ENCODE results near the gene LY6G5B.

DNA sequence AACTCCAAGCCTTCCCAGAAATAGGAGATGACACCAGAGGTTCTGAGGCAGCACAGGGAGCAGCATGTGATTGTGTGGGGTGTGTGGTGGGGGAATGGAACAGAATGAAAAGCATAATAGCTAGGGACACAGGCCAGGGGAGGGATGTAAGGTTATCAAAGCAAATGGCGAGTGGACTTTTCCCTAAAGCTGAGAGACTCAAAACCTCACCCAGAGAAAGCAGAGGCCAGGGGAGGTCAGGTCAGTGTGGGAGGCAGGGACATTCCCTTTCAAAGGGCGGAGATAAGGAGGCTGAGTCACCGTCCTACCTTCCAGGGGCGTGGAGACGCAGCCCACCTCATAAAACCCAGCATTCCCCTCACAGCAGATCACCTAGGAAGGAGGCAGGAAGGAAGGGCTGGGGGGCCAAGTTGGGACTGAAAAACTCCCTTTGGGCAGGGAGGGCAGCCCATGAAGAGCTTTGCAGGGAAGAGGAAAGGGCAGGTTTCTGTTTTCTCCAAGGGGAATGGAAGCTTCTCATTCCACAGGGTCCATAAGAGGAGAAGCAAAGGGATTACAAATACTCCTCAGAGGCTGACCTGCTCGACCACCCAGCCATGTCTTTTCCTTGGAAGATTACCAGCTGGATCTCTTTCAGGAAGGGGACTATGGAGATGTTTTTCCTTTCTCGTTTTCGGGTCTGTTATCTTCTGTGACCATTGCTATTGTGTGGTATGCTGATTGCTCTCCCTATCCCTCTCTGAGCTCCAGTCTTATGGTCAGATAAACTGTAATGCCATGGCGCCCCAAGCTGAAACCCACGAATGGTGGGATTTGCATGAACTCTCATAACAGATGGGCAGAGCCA lies 20.7 kb downstream of the LY6G5B start:
- TF ChIP-seq, protein P1, sequence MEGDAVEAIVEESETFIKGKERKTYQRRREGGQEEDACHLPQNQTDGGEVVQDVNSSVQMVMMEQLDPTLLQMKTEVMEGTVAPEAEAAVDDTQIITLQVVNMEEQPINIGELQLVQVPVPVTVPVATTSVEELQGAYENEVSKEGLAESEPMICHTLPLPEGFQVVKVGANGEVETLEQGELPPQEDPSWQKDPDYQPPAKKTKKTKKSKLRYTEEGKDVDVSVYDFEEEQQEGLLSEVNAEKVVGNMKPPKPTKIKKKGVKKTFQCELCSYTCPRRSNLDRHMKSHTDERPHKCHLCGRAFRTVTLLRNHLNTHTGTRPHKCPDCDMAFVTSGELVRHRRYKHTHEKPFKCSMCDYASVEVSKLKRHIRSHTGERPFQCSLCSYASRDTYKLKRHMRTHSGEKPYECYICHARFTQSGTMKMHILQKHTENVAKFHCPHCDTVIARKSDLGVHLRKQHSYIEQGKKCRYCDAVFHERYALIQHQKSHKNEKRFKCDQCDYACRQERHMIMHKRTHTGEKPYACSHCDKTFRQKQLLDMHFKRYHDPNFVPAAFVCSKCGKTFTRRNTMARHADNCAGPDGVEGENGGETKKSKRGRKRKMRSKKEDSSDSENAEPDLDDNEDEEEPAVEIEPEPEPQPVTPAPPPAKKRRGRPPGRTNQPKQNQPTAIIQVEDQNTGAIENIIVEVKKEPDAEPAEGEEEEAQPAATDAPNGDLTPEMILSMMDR (IDR thresholded peaks at IDR 0.05): no peak
- TF ChIP-seq POLR2AphosphoS5 (IDR thresholded peaks at IDR 0.05) (no peak), POLR2A (IDR thresholded peaks at IDR 0.05) (no peak)
